ENCODE data around the gene PEAR1.

The PEAR1 gene

DNA sequence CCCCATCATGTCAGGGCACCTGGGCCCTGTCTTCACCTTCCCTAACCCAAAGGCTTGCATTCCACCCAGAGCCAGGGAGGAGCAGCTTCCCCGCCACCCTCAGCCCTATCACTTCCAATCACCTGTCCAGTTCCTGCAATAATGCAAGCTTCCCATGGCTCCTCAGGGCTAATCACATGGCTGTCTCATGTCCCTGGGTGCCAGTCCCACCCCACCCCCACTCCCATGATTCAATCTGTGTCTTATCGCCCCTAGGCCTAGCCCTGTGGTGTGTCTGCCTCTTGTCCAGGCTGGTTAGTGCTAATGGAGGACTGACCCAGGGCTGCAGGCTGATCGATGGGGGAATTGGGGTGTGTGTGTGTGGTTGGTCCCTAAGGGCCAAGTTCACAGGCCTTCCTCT, 11.0 kb upstream of the PEAR1 start:
- H3K9ac ChIP-seq (ENCODE audit: low read depth, low read length) = no peak overlapping the region
- H3K4me1 ChIP-seq (ENCODE audit: insufficient read depth, low read length) = peaks cover 29% of the 10 kb centered on the region
- no peaks in the 10 kb centered on the region for H3K36me3 ChIP-seq (ENCODE audit: insufficient read depth, low read length)
- no peaks in the 10 kb centered on the region for H3K9me3 ChIP-seq (ENCODE audit: control insufficient read depth, insufficient read depth, low read length)

DNA sequence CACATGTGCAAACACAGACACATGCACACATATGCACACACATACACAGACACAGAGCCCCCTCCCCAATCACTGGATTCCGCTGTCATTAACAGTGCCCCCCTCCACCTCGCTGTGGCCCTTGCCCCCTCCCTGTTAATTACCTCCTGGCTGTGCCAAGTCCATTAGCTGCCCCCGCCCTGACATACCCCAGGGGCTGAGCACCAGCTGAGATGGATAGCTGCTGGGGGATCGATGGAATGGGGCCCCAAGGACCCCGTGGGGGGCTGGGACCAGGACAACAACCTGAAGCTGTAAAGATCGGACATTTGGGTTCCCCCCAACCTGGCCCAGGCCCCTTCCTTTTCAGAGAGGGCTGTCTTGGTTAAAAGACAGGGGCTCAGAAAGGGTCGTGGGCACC, 9.6 kb upstream of the PEAR1 start:
- Histone ChIP-seq H3K9ac (ENCODE audit: low read depth, low read length) (no peak overlapping the region), H3K4me1 (ENCODE audit: insufficient read depth, low read length) (peaks cover 29% of the 10 kb centered on the region), H3K9me3 (ENCODE audit: control insufficient read depth, insufficient read depth, low read length) (no peaks in the 10 kb centered on the region), H3K36me3 (ENCODE audit: insufficient read depth, low read length) (no peaks in the 10 kb centered on the region)

DNA sequence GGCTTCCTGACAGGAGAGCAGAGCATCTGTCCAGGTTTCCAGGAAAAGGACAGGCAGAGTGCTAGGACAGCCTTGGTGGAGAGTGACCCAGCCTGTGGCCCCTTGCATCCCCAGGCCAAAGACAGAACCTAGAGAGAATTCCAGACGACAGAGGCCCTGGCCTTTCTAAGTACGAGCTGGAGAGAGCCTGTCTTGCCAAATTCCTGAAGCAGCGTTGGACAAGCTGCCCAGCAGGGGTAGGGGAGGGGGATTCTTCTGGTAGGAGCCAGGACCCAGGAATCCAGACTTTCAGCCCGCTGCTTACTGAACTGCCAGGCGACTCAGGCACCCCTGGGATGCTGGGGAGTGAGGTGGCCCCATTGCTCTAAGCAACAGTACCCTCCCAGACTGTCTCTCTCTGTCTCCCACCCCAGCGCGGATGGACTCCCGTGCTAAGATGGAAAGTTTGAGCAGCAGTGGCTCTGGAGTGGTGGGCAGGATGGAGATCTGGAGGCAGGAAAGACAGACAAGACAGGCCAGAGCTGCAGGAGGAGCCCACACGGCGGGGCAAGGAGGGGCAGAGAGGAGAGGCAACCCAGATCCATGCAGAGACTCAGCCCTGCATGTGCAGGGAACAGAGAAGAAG, 8.8 kb upstream of the PEAR1 start:
- Histone ChIP-seq H3K9ac (ENCODE audit: low read depth, low read length) (no peak overlapping the region), H3K9me3 (ENCODE audit: control insufficient read depth, insufficient read depth, low read length) (no peaks in the 10 kb centered on the region), H3K36me3 (ENCODE audit: insufficient read depth, low read length) (no peaks in the 10 kb centered on the region), H3K4me1 (ENCODE audit: insufficient read depth, low read length) (peaks cover 29% of the 10 kb centered on the region)

DNA sequence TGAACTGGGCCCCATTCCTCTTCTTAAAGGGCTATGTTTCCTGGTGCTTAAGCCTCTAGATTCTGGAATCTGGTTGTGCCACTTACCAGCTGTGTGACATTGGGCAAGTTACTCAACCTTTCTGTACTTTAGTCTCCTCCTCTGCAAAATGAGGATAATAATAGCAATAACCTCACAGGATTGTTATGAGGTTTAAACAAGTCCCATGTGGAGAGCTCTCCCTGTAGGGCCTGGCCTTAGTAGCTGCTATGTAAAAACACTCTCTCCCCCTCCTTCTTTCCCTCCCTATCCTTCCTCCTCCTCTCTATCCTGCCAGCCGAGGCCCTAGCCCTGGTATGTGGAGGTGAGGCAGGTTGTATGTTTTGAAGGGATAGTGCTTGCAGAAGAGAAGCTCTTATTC, 8.2 kb upstream of the PEAR1 start:
- Histone ChIP-seq H3K36me3 (ENCODE audit: insufficient read depth, low read length) (no peaks in the 10 kb centered on the region), H3K4me1 (ENCODE audit: insufficient read depth, low read length) (peaks cover 29% of the 10 kb centered on the region), H3K9ac (ENCODE audit: low read depth, low read length) (no peak overlapping the region), H3K9me3 (ENCODE audit: control insufficient read depth, insufficient read depth, low read length) (no peaks in the 10 kb centered on the region)

DNA sequence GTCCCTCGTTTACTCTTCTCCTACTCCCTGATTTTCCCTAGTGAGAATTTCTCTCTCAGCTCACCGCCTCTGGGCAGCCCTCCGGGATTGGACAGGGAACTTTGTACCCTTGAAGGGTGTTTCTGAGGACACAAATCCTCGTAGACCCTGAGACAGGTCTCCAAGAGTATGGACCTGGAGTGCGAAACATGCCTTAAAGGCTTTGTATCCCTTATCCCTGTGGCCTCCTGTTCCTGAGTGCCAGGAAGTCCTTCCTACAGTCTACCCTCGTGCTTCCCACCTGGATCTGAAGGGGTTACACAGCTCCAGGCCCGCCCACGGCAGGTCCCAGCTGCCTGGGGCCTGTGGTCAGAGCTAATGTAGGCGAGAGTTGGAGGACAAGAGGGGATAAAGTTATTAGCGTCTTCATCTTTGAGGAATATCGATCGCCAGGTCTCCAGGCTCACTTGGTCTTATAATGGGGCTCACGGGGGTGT, 7.6 kb upstream of the PEAR1 start:
- H3K9me3 ChIP-seq (ENCODE audit: control insufficient read depth, insufficient read depth, low read length) = no peaks in the 10 kb centered on the region
- H3K9ac ChIP-seq (ENCODE audit: low read depth, low read length) = no peak overlapping the region
- peaks cover 29% of the 10 kb centered on the region for H3K4me1 ChIP-seq (ENCODE audit: insufficient read depth, low read length)
- H3K36me3 ChIP-seq (ENCODE audit: insufficient read depth, low read length) = no peaks in the 10 kb centered on the region

DNA sequence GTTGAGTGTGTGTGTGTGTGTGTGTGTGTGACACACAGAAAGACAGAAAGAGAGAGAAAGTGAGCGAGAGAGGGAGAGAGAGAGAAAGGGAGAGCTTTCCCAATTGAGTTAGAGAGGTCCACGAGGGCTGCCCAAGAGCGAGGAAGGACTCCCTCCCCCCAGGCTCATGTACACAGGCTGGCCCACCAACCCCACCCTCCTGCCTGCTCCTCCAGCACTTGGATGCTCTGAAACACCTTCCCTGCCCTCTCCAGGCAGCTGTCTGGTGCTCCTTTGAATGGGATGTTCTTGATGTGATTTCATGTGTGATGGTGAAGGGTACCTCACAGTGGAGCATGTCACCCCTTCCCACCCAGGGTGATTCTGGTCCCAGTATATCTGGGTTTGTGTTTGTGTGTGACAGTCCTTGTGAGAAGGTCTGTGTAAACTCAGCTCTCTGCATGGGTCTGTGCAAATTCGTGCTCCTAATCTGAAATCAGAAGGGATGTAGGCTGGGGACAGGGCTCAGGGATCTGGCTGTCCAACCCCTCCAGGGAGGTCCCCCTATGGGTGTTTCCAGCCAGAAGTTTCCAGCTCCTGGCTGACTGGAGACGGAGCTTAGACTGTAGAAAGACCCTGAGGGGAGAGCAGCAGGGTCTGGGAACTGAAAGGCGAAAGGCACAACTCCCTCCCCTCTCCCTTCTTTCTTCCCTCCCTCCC, 6.8 kb upstream of the PEAR1 start:
- Histone ChIP-seq H3K36me3 (ENCODE audit: insufficient read depth, low read length) (no peaks in the 10 kb centered on the region), H3K4me1 (ENCODE audit: insufficient read depth, low read length) (peaks cover 29% of the 10 kb centered on the region), H3K9ac (ENCODE audit: low read depth, low read length) (no peak overlapping the region), H3K9me3 (ENCODE audit: control insufficient read depth, insufficient read depth, low read length) (no peaks in the 10 kb centered on the region)

DNA sequence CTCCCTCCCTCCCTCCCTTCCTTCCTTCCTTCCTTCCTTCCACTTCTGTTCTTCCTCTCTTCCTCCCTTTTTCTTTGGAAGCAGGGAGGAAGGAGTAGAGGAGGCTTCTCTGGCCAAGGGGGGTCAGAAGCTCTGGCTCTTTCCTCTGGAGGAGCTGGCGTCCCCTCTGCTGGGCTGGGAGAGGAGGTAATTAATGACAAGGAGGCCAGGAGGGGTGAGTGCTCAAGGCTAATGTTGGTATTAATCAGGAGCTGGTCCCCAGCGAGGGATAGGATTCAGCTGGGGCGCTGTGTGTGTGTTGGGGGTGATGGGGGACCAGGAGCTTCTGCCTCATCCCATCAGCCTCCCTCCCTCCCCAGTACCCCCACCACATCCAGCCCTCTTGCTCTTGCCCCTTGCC, 6.2 kb upstream of the PEAR1 start:
- Histone ChIP-seq H3K9me3 (ENCODE audit: control insufficient read depth, insufficient read depth, low read length) (no peaks in the 10 kb centered on the region), H3K36me3 (ENCODE audit: insufficient read depth, low read length) (no peaks in the 10 kb centered on the region), H3K4me1 (ENCODE audit: insufficient read depth, low read length) (peaks cover 29% of the 10 kb centered on the region), H3K9ac (ENCODE audit: low read depth, low read length) (no peak overlapping the region)

DNA sequence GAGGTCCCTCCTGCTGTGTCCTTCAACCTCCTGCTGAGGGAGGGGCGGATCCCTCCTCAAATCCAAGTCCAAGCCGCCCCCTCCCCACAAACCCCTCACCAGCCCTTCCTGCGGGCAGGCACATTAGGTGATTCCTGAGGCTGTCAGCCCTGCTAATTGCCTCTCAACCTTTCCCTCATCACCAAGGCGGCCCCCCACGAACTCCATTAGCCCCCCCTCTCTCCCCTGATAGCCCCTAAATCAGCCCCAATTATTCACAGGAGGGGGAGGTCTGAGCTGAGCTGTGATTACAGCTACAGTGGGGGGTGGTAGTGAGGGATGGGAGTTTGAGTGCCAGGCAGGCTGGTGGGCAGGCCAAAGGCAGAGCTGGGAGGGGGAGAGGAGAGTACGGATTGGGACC, 5.8 kb upstream of the PEAR1 start:
- Histone ChIP-seq H3K9me3 (ENCODE audit: control insufficient read depth, insufficient read depth, low read length) (no peaks in the 10 kb centered on the region), H3K36me3 (ENCODE audit: insufficient read depth, low read length) (no peaks in the 10 kb centered on the region), H3K4me1 (ENCODE audit: insufficient read depth, low read length) (peaks cover 29% of the 10 kb centered on the region), H3K9ac (ENCODE audit: low read depth, low read length) (no peak overlapping the region)

DNA sequence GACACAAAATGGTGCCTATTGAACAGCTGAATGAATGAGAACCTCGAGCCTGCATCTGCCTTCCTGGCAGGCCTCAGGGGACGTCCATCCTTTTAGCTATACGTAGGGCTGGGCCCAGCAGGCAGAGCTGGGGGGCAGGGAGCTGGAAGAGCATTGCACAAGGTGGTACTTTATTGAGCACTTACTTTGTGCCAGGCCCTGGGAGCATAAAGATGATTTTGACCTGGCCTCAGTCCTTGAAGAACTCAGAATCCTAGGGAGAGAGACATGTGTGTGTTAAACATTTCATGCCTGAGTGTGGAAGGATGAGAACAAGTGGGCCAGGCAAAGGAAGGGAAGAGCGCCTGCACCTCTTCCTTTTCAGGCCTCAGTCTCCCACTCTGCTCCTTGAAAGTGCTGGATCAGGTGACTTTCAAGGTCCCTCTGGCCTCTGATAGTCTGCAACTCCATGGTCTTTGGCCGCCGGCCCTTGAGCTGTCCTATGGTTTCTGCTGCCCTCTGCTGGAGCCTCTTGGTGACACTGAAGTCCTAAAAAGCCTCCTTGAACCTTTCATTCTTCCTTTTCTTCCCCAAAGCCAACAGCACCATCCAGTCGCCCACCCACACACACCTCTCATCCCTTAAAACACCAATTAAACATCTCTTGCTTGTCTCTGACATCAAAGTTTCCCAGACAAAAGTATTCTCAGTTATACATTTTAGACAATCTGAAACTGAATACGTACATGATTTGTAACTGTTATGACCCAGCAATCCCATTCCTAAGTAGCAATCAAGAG, 3.5 kb upstream of the PEAR1 start:
- H3K9ac ChIP-seq (ENCODE audit: low read depth, low read length) = no peak overlapping the region
- peaks cover 20% of the 10 kb centered on the region for H3K4me1 ChIP-seq (ENCODE audit: insufficient read depth, low read length)
- no peaks in the 10 kb centered on the region for H3K9me3 ChIP-seq (ENCODE audit: control insufficient read depth, insufficient read depth, low read length)
- no peaks in the 10 kb centered on the region for H3K36me3 ChIP-seq (ENCODE audit: insufficient read depth, low read length)

DNA sequence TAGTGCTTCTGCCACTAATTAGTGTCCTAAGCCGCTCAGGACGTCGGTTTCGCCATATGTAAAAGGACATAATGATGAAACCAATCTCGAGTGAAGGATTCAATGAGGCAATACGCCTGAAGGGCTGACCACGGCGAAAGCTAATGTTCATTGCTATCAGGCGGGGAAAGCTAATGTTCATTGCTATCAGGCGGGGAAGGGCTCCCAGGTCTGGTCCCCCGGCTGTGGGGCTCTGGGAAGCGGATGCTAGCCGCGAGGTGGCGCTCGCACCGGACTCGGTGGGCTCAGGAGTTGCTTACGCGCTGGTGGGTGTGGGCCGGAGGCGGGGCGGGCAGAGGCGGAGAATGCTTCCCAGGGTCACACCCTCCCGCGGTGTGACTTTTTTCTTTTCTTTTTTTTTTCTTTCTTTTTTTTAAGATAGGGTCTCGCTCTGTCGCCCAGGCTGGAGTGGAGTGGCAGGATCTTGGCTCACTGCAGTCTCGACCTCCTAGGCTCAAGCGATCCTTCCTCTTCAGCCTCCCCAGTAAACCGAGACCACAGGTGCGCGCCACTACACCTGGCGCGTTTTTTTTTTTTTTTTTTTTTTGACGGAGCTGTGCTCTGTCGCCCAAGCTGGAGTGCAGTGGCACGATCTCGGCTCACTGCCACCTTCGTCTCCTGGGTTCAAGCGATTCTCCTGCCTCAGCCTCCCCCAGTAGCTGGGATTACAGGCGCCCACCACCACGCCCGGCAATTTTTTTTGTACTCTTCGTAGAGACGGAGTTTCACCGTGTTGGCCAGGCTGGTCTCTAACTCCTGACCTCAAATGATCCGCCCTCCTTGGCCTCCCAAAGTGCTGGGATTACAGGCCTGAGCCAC, 1.1 kb upstream of the PEAR1 start:
- Histone ChIP-seq H3K36me3 (ENCODE audit: insufficient read depth, low read length) (no peaks in the 10 kb centered on the region), H3K9ac (ENCODE audit: low read depth, low read length) (peak overlapping the region; percentile 65; the same call in 1 of the 2 replicates), H3K4me1 (ENCODE audit: insufficient read depth, low read length) (peaks cover 14% of the 10 kb centered on the region), H3K9me3 (ENCODE audit: control insufficient read depth, insufficient read depth, low read length) (no peaks in the 10 kb centered on the region)

DNA sequence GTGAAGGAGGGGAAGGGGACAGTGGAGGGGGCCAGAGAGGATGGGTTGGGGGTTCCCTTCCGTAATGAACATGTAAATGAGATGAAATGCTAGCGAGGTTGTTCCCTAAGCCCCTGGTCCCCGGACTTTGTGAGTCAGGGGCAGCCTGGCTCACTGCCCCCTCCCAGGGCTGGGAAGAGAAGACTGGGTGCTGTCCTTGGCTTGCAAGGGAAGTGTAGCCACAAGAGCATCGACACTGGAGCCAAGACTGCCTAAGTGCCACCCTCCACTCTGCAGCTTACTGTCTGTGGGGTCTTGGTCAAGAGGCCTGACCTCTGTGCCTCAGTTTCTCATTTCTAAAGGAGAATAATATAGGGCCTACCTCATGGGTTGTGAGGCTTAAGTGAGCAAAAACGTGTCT, 483 bp downstream of the PEAR1 start:
- peak overlapping the region; percentile 65; the same call in 1 of the 2 replicates for H3K9ac ChIP-seq (ENCODE audit: low read depth, low read length)
- no peaks in the 10 kb centered on the region for H3K36me3 ChIP-seq (ENCODE audit: insufficient read depth, low read length)
- H3K9me3 ChIP-seq (ENCODE audit: control insufficient read depth, insufficient read depth, low read length) = no peaks in the 10 kb centered on the region
- H3K4me1 ChIP-seq (ENCODE audit: insufficient read depth, low read length) = peaks cover 30% of the 10 kb centered on the region

DNA sequence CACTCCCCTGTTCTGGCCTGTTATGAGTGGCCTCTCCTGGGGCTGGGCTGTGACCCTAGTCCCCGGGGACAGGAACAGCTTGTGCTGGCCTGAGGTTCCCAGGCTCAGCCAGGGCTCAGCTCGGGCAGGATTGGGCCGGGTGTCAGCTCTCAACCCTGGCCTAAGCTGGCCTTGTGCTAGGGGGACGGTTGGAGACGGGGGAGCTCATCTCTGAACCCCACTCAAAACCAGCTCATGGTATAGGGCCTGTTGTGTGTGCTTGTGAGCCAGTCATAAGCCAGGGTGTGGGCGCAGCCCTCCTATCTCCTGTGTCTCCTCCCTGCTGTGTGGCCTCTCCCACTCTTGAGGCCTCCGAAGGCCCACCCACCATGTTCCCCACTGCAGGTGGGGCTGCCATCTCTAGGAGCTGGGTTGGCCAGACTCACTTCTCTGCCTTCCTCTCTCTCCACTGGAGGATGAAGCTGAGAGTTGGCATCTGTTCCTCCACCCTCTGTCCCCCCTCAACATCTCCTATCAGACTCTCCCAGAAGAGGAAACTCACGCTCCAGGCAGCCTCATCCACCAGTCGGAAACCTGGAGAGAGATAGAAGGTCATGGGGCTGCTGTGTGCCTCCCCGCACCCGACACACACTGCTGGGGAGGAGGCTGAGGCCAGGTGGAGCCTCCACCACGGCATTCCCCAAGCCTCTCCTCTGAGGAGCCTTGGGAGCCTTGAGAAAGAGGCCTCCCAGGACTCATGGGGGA, 1.4 kb downstream of the PEAR1 start:
- no peaks in the 10 kb centered on the region for H3K36me3 ChIP-seq (ENCODE audit: insufficient read depth, low read length)
- no peaks in the 10 kb centered on the region for H3K9me3 ChIP-seq (ENCODE audit: control insufficient read depth, insufficient read depth, low read length)
- no peak overlapping the region; the same call in 1 of the 2 replicates for H3K9ac ChIP-seq (ENCODE audit: low read depth, low read length)
- peaks cover 32% of the 10 kb centered on the region for H3K4me1 ChIP-seq (ENCODE audit: insufficient read depth, low read length)

DNA sequence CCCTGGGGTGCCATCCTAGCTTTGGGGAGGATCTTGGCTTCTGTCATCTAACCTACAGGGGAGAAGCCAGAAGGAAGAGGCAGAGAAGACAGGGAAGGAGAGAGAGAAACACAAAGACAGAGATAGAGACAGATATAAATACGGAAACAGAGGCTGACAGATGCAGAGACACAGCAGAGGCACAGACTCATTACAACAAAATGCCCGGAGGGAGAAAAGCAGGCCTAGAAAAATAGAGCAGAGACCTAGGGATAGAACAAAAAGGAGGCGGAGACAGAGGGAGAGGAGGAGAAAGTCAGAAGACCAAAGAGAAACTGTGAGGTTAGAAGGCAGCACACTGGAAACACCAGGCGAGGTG, 1.9 kb downstream of the PEAR1 start:
- Histone ChIP-seq H3K36me3 (ENCODE audit: insufficient read depth, low read length) (no peaks in the 10 kb centered on the region), H3K4me1 (ENCODE audit: insufficient read depth, low read length) (peaks cover 32% of the 10 kb centered on the region), H3K9ac (ENCODE audit: low read depth, low read length) (no peak overlapping the region), H3K9me3 (ENCODE audit: control insufficient read depth, insufficient read depth, low read length) (no peaks in the 10 kb centered on the region)

DNA sequence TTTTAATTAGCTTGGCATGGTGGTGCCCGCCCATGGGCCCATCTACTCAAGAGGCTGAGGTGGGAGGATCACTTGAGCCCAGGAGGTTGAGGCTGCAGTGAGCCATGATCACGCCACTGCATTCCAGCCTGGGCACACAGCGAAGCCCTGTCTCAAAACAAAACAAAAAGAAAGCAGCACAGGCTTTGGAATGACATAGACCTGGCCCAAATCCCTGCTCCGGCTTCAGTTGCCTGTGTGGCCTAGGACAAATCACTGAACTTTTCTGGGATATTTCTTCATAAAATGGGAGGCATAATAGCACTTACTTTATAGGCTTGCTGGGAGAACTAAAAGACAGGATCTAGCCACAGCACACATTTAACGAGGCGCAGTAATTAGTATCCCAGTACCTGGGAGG, 2.4 kb downstream of the PEAR1 start:
- no peaks in the 10 kb centered on the region for H3K9me3 ChIP-seq (ENCODE audit: control insufficient read depth, insufficient read depth, low read length)
- H3K36me3 ChIP-seq (ENCODE audit: insufficient read depth, low read length) = no peaks in the 10 kb centered on the region
- peaks cover 32% of the 10 kb centered on the region for H3K4me1 ChIP-seq (ENCODE audit: insufficient read depth, low read length)
- no peak overlapping the region for H3K9ac ChIP-seq (ENCODE audit: low read depth, low read length)
